Mammary epithelial cell (primary cell): ENCODE results near the gene UNC13A.

Experiments
- EZH2 ChIP-seq: IDR thresholded peaks from 2 replicates; pipeline ENCODE4 v1.6.1; 2012; ENCODE audit warnings: low read length, inconsistent platforms, borderline replicate concordance
- TF ChIP-seq, protein P1 (sequence below), 2 donors: IDR thresholded peaks in 1 of 2; conservative IDR thresholded peaks in 1 of 2; 2 replicates each; pipeline ENCODE4 v1.5.1; 2011 to 2012; ENCODE audit warnings: inconsistent platforms in 2 of 2, low read length in 2 of 2, mild to moderate bottlenecking in 2 of 2, control low read depth in 1 of 2, low read depth in 1 of 2; ENCODE audit not compliant: insufficient read depth in 1 of 2; ENCODE audit errors: extremely low read depth in 1 of 2

GRCh38 chr19:17564781-17565180 is 123.4 kb downstream of the UNC13A start:
- TF ChIP-seq, protein P1, sequence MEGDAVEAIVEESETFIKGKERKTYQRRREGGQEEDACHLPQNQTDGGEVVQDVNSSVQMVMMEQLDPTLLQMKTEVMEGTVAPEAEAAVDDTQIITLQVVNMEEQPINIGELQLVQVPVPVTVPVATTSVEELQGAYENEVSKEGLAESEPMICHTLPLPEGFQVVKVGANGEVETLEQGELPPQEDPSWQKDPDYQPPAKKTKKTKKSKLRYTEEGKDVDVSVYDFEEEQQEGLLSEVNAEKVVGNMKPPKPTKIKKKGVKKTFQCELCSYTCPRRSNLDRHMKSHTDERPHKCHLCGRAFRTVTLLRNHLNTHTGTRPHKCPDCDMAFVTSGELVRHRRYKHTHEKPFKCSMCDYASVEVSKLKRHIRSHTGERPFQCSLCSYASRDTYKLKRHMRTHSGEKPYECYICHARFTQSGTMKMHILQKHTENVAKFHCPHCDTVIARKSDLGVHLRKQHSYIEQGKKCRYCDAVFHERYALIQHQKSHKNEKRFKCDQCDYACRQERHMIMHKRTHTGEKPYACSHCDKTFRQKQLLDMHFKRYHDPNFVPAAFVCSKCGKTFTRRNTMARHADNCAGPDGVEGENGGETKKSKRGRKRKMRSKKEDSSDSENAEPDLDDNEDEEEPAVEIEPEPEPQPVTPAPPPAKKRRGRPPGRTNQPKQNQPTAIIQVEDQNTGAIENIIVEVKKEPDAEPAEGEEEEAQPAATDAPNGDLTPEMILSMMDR (conservative IDR thresholded peaks at IDR 0.05 in 1 of 2, IDR thresholded peaks at IDR 0.05 in 1 of 2; ENCODE audit: extremely low read depth in 1 of 2, insufficient read depth in 1 of 2, low read depth in 1 of 2, low read length in 2 of 2) = no peak
- no peak for TF ChIP-seq EZH2
